ENCODE measurements around the gene POLR2L.

Gene POLR2L

DNA sequence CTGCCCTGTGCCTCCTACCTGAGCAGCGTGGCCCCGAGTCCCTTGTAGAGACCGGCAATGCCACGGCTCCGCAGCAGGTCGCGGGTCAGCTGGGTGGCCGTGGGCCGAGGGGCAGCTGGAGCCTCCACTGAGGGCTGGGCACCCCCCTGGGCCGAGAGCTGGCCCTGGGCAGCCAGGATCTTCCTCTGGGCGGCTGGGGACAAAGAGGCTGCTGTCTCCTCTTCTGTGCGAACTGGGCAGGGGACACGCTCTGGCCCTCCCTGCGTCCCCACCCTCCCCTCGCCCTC is 49.9 kb downstream of the POLR2L start:
- H3K36me3 ChIP-seq = peaks cover 41% of the 10 kb centered on the region

DNA sequence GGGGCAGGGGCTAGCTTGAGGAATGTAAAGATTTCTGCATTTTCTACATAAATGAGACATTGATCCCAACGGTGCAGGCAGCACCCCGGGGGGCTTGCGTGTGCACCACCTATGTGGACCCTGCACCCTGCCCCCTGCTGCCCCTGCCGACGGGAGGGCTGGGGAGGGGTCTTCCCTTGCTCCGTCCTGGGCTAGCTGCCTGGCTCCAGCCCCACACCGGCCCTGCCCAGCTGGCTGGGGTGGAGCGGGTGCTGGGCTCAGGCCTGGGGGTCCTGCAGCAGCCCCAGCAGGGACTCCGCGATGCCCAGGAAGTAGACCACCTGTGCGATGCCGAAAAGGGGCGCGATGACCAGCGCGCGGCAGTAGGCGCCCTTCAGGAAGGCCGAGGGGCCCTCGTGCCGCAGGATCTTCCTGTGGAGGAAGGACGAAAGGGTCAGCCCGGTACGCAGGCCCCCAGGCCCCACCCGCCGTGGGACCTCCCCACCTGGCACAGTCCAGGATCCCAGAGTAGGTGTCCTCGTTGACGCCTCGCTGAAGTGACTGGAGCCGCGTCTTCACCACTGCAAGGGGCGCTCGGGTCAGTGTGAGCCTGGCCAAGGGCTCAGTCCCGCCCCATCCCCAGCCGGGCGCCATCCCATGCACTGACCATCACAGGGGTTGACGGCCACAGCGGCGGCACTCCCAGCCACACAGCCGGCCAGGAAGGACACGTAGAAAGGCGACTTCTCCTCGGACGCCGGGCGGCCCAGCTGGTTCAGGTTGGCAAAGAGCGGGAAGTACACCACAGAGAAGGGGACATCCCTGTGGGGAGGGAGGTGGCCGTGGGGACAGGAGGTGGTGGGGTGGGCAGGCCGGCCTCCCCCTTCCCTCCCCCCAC is 50.4 kb downstream of the POLR2L start:
- Histone ChIP-seq H4K20me1 (peaks cover 60% of the 10 kb centered on the region), H3K4me3 (no peak overlapping the region), H3K9ac (no peak overlapping the region), H3K4me1 (peaks cover 48% of the 10 kb centered on the region), H3K27ac (no peak overlapping the region), H3K36me3 (peaks cover 41% of the 10 kb centered on the region), H3K27me3 (no peaks in the 10 kb centered on the region), H3K4me2 (no peak overlapping the region), H3K9me3 (no peaks in the 10 kb centered on the region)
- no peak for TF ChIP-seq Cebpa-rat (IDR thresholded peaks at IDR 0.05)

More for the DNA sequence above, 49.9 kb downstream of the POLR2L start:
- no peak overlapping the region for H3K4me2 ChIP-seq
- H3K4me3 ChIP-seq = no peak overlapping the region
- H3K9me3 ChIP-seq = no peaks in the 10 kb centered on the region
- peaks cover 49% of the 10 kb centered on the region for H3K4me1 ChIP-seq
- H3K9ac ChIP-seq = no peak overlapping the region
- no peaks in the 10 kb centered on the region for H3K27me3 ChIP-seq
- H4K20me1 ChIP-seq = peaks cover 66% of the 10 kb centered on the region
- no peak for TF ChIP-seq Cebpa-rat (IDR thresholded peaks at IDR 0.05)
- no peak overlapping the region for H3K27ac ChIP-seq

GRCh38 chr11:790721-791564 is 51.4 kb downstream of the POLR2L start:
- Histone ChIP-seq H3K4me2 (no peak overlapping the region), H3K4me3 (no peak overlapping the region), H3K27ac (no peak overlapping the region), H3K9ac (no peak overlapping the region), H4K20me1 (peaks cover 52% of the 10 kb centered on the region), H3K27me3 (no peaks in the 10 kb centered on the region), H3K36me3 (peaks cover 41% of the 10 kb centered on the region), H3K9me3 (no peaks in the 10 kb centered on the region), H3K4me1 (peaks cover 50% of the 10 kb centered on the region)
- no peak for TF ChIP-seq Cebpa-rat (IDR thresholded peaks at IDR 0.05)

DNA sequence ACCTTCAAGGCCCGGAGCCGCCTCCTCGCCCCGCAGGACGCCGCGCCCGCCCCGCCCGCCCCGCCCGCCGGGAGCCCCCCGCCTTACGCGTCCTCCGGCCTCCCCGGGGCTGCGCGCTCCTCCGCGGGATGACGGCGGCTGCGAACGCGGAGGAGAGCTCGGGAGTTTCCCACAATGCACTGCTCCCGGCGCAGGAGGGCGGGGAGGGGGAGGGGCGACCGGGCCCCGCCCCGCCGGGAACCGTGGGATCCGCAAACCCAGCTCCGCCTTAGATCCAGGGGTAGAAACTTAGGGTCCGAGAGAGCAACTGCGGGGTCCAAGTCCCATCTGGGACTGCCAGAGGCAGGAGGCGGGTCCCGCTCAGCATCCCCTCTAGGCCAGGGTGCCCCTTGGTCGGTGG is 52.4 kb downstream of the POLR2L start, which contains the start of gene CEND1:
CEND1 (minus strand) TSS at position 148 of the 400 bp plus-strand sequence. CDS start 1,514 bp downstream, outside the sequence.
- peaks cover 43% of the 10 kb centered on the region for H4K20me1 ChIP-seq
- H3K9me3 ChIP-seq = no peaks in the 10 kb centered on the region
- H3K4me1 ChIP-seq = peaks cover 43% of the 10 kb centered on the region
- no peak within 1 kb of the TSS for H3K4me3 ChIP-seq
- H3K36me3 ChIP-seq = peaks cover 41% of the 10 kb centered on the region
- no peaks in the 10 kb centered on the region for H3K27me3 ChIP-seq
- no peak within 1 kb of the TSS for H3K9ac ChIP-seq
- no peak within 1 kb of the TSS for H3K27ac ChIP-seq
- H3K4me2 ChIP-seq = peak within 1 kb of the TSS; percentile 55
- TF ChIP-seq Cebpa-rat (IDR thresholded peaks at IDR 0.05) = no peak

Measured in BLaER1 (cell line).